Ishikawa (cell line): ENCODE results near the gene TMEFF2.

Experiments used
- CEBPB ChIP-seq: IDR thresholded peaks from 2 replicates; pipeline ENCODE4 v1.6.1; 2012
- CREB1 ChIP-seq: IDR thresholded peaks from 2 replicates; pipeline ENCODE4 v1.6.1; 2012; ENCODE audit warnings: low read depth
- FOXM1 ChIP-seq: IDR thresholded peaks from 2 replicates; pipeline ENCODE4 v1.6.1; 2012; ENCODE audit warnings: low read depth, borderline replicate concordance
- MAX ChIP-seq: IDR thresholded peaks from 2 replicates; pipeline ENCODE4 v1.6.1; 2012
- RAD21 ChIP-seq: IDR thresholded peaks from 2 replicates; pipeline ENCODE4 v1.6.1; 2012; ENCODE audit warnings: low read depth
- TAF1 ChIP-seq: IDR thresholded peaks from 2 replicates; pipeline ENCODE4 v1.6.1; 2012; ENCODE audit warnings: low read depth, mild to moderate bottlenecking
- TEAD4 ChIP-seq: IDR thresholded peaks from 2 replicates; pipeline ENCODE4 v1.6.1; 2012
- YY1 ChIP-seq: IDR thresholded peaks from 2 replicates; pipeline ENCODE4 v1.6.1; 2012; ENCODE audit warnings: low read depth
- TF ChIP-seq, protein P1 (sequence below): IDR thresholded peaks from 2 replicates; pipeline ENCODE4 v1.6.1; 2012

DNA sequence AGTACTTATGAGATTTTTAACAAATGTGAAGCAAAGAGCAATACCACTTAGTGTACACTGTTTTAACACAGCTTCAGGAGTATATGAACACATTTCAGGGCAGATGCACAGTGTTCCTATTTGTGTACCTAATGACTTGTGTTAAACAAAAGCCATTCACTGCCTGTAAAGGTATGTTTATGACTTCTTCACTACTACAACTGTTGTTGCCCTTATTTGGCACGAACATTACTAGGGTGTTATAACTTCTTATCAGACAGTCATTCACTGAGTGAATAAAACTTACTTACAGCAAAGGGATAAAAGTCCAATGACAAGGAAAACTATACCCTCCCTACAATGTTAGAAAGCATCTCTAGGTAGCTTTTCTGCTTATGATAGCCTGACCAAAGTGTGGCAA, 262.4 kb downstream of the TMEFF2 start:
- TF ChIP-seq RAD21, result no peak
- no peak for TF ChIP-seq CEBPB
- TF ChIP-seq MAX, result no peak
- no peak for TF ChIP-seq TEAD4
- TF ChIP-seq TAF1, result no peak
- TF ChIP-seq, protein P1, sequence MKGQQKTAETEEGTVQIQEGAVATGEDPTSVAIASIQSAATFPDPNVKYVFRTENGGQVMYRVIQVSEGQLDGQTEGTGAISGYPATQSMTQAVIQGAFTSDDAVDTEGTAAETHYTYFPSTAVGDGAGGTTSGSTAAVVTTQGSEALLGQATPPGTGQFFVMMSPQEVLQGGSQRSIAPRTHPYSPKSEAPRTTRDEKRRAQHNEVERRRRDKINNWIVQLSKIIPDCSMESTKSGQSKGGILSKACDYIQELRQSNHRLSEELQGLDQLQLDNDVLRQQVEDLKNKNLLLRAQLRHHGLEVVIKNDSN, result no peak
- TF ChIP-seq YY1, result no peak
- TF ChIP-seq FOXM1, result no peak
- TF ChIP-seq CREB1, result no peak
